Chondrocyte (in vitro differentiated cells): ENCODE measurements around the gene CPTP. TPM values are rescaled to one million over a fixed set of nuclear protein-coding genes. Genes with fewer than 3 reads are reported as not detected.

Experiments
- DNase-seq: peaks from one replicate; pipeline ENCODE4 v3.0.0; 2021; ENCODE audit warnings: mixed read lengths, low spot score
- H3K27ac Mint-ChIP-seq: one replicate; pipeline ENCODE4 v1.8.0; 2021; ENCODE audit warnings: mild to moderate bottlenecking, moderate library complexity, mixed read lengths; ENCODE audit not compliant: unreplicated experiment
- H3K27me3 Mint-ChIP-seq: 2 replicates; pipeline ENCODE4 v1.8.0; 2021; ENCODE audit warnings: low read depth, mixed read lengths
- H3K36me3 Mint-ChIP-seq: 2 replicates; pipeline ENCODE4 v1.8.0; 2021; ENCODE audit warnings: low read depth, mixed read lengths
- H3K4me1 Mint-ChIP-seq: 2 replicates; pipeline ENCODE4 v1.8.0; 2021; ENCODE audit warnings: low read depth, mild to moderate bottlenecking, mixed read lengths
- H3K4me3 Mint-ChIP-seq: one replicate; pipeline ENCODE4 v1.8.0; 2021; ENCODE audit warnings: mild to moderate bottlenecking, moderate library complexity, mixed read lengths; ENCODE audit not compliant: unreplicated experiment
- H3K9me3 Mint-ChIP-seq: 2 replicates; pipeline ENCODE4 v1.8.0; 2021; ENCODE audit warnings: low read depth, mixed read lengths
- total RNA-seq: library from RNA; stranded (reverse); gene quantifications from 3 replicates; pipeline ENCODE4 v1.2.1, GENCODE V29; 2021
- TF ChIP-seq, protein P1 (sequence below): fragments of 200-600 bp; sonication (generic); IDR thresholded peaks from 2 replicates; pipeline ENCODE4 v1.5.0; 2021; ENCODE audit warnings: antibody characterized with exemption, mild to moderate bottlenecking, moderate library complexity

CPTP gene
- total RNA-seq, 1 donor from 2014 or later = 23.1 TPM

DNA sequence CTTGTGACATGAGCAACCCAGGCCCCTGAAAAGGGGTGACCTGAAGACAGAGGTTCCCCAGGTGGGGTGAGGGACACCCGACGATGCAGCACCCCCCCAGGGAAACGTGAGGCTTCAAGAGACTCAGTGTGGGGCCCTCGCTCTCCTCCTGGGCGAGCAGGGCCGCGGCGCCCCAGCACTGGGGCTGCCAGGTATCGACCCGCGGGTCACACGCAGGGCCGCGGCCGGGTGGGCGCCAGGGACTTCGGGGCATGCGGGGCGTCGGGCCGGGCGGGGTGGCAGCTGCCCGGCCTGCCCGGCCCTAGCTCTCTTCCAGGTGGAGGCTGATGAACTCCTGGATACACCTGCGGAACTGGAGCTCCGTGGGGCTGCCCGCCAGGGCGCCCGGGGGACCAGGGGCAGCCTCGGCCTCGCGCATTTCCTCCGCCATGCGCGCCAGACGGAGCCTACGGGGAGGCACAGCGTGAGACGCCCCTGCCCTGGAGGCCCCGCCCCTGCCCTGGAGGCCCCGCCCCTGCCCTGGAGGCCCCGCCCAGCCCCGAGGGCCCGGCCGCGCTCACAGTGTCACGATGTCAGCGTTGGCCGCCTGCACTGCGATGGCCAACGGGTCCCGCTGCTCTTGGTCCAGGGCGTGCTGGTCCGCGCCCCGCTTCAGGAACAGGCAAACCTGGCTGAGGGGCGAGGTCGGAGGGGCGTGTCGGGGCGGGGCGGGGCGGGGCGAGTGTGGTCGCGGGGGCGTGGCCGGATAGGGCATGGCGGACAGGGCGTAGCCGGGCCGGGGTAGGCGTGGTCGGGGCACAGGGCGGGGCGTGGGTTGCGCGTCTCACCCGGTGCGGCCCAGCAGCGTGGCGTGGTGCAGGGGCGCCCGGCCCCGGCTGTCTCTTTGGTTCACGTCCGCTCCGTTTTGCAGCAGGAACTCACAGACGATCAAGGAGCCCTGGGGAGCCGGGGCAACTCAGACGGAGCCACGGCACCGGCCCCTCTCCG, 31.0 kb upstream of the CPTP start:
- Mint-ChIP-seq H3K27ac (no peak overlapping the region), H3K36me3 (no peaks in the 10 kb centered on the region), H3K9me3 (no peaks in the 10 kb centered on the region), H3K27me3 (no peaks in the 10 kb centered on the region), H3K4me1 (peaks cover 4% of the 10 kb centered on the region), H3K4me3 (no peak overlapping the region)
- DNase-seq = no peak
- TF ChIP-seq, protein P1, sequence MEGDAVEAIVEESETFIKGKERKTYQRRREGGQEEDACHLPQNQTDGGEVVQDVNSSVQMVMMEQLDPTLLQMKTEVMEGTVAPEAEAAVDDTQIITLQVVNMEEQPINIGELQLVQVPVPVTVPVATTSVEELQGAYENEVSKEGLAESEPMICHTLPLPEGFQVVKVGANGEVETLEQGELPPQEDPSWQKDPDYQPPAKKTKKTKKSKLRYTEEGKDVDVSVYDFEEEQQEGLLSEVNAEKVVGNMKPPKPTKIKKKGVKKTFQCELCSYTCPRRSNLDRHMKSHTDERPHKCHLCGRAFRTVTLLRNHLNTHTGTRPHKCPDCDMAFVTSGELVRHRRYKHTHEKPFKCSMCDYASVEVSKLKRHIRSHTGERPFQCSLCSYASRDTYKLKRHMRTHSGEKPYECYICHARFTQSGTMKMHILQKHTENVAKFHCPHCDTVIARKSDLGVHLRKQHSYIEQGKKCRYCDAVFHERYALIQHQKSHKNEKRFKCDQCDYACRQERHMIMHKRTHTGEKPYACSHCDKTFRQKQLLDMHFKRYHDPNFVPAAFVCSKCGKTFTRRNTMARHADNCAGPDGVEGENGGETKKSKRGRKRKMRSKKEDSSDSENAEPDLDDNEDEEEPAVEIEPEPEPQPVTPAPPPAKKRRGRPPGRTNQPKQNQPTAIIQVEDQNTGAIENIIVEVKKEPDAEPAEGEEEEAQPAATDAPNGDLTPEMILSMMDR = no peak

DNA sequence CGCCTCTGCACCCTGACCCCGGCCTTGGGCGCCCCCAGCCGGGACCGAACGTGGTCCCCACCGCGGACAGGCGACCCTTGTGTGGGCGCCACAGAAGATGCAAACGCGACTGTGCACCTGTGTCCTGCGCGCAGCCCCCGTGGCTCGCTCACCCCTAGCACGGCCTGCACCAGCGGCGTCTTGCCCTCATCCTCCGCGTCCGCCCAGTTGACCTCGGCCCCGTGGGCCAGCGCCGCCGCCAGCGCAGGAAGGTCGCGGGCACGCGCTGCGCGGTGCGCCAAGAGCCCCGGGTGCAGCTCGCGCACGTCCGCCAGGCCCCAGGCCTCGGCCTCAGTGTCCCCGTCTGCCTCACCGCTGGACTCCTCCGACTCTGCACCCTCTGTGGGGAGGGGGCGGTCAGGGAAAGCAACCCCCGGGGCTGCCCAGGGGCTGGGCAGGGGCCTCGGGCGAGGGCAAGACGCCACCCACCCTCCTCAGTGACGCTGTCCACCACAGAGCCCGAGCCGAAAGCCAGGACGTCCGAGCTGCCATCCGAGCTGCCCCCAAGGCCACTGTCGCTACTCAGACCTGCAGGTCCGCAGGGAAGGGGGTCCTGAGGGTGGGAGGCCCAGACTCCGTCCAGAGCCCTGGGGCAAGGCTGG, 30.2 kb upstream of the CPTP start:
- no peak for DNase-seq
- Mint-ChIP-seq H3K4me1 (peaks cover 4% of the 10 kb centered on the region), H3K27me3 (no peaks in the 10 kb centered on the region), H3K36me3 (no peaks in the 10 kb centered on the region), H3K27ac (no peak overlapping the region), H3K4me3 (no peak overlapping the region), H3K9me3 (no peaks in the 10 kb centered on the region)
- TF ChIP-seq, protein P1 = no peak

DNA sequence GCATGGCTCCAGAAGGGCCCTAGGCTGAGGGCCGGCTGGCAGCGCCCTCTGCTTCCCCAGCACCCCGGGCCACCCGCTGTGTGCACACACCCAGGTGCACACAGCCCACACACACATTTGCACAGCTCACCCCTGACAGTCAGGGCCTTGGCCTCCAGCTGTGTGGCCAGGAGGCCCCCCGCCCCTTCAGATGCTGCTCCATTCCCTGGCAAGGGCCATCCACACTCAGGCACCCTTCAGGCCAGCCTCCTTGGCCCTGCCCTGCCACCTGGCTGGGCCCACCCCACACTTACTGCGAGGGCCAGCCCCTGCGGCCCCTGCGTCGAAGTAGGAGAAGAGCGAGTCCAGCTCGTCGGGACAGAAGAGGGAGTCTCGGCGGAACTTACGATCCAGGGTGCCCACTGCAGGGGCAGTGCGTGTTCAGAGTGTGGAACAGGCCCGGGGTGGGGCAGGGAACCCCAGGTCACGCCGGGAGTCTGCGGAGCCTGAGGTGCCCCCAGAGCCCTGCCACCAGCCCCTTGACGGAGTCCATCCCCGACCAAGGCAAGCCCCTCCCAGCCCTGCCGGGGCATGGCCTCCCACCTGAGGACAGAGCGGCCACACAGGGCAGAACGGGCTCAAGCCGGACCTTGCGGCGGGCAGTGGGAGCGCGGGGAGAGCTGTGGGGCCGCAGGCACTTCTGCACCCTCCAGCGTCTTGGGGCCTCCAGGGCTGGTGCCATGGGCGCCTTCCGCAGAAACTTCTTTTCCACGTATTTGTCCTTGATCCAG, 29.3 kb upstream of the CPTP start:
- TF ChIP-seq, protein P1 = no peak
- H3K27me3 Mint-ChIP-seq = no peaks in the 10 kb centered on the region
- no peaks in the 10 kb centered on the region for H3K36me3 Mint-ChIP-seq
- no peak overlapping the region for H3K4me3 Mint-ChIP-seq
- no peak for DNase-seq
- no peak overlapping the region for H3K27ac Mint-ChIP-seq
- peaks cover 2% of the 10 kb centered on the region for H3K4me1 Mint-ChIP-seq
- H3K9me3 Mint-ChIP-seq = no peaks in the 10 kb centered on the region

DNA sequence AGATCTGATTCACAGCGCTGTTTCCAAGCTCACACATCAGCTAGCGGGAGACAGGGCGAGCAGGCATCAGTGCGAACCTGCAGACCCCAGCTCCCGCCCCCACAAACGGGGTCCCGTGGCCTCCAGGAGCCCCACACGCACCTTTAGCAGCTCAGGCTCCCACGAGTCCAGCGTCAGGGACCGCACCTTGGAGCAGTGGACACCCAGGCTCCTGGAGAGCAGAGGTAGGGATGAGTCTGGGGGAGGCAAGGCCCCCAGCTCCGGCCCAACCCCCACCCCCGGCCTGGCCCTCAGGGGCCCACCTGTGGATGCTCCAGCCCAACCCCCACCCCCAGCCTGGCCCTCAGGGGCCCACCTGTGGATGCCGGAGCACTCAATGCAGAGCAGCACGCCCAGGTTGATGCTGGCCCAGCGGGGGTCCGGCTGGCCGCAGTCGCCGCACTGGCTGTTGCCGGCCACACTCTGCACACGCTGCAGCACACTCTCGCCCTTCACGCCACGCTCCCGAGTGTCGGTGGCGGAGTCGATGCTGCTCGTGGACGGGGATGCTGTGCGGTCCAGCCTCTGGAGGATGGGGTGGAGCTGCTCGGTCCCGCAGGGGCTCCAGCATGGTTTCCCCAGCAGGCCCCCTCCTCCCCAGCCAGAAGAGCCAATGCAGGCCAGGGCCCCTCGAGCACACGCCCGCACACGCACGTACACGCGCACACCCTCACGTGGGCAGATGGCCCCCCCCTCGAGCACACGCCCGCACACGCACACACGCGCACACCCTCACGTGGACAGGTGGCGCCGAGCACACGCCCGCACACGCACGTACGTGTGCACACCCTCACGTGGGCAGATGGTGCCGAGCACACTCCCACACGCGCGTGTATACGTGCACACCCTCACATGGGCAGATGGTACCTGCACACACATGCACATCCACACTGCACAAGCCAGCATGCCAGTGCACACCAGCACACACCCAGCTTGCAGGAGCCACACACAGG, 28.2 kb upstream of the CPTP start:
- H3K4me3 Mint-ChIP-seq = no peak overlapping the region

More for the DNA sequence above, 28.2 kb upstream of the CPTP start:
- H3K27ac Mint-ChIP-seq = no peak overlapping the region
- H3K27me3 Mint-ChIP-seq = no peaks in the 10 kb centered on the region
- no peaks in the 10 kb centered on the region for H3K4me1 Mint-ChIP-seq
- TF ChIP-seq, protein P1 = no peak
- H3K9me3 Mint-ChIP-seq = no peaks in the 10 kb centered on the region
- H3K36me3 Mint-ChIP-seq = no peaks in the 10 kb centered on the region
- DNase-seq = no peak
